Stimulated activated naive CD8-positive, alpha-beta T cell treated with anti-CD3 and anti-CD28 coated beads, Interleukin-15, Interleukin-2, amounts not matched to agents 100 U/mL and 50 U/mL, for 24 hours (primary cell): ENCODE data around the gene VSIG4.
"Not testable (repeated sequence)": the region's sequence is repeated elsewhere in the genome, so short reads cannot be mapped to it uniquely, and the experiment has no call there.

Source experiments
- ATAC-seq: fragments of 150-1000 bp; cut with Tn5 transposase; one replicate; pipeline ENCODE4 v1.10.0; 2021
- DNase-seq: peaks from one replicate; pipeline ENCODE4 v3.0.0; 2021

VSIG4 gene

DNA sequence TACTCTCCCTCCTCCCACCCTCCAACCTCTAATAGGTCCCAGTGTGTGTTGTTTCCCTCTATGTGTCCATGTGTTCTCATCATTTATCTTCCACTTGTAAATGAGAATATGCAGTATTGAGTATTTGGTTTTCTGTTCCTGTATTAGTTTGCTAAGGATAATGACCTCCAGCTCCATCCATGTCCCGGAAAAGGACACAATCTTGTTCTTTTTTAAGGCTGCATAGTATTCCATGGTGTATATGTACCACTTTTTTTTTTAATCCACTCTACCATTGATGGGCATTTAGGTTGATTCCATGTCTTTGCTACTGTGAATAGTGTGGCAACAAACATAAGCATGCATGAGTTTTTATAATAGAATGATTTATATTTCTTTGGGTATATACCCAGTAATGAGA, 62.7 kb downstream of the VSIG4 start:
- not testable (repeated sequence) for DNase-seq, ATAC-seq

GRCh38 chrX:65976161-65976560, 63.7 kb downstream of the VSIG4 start:
- DNase-seq, result no peak
- no peak for ATAC-seq

GRCh38 chrX:65975161-65975751, 64.6 kb downstream of the VSIG4 start:
- DNase-seq, ATAC-seq: not testable (repeated sequence)
